ENCODE measurements around the gene CACNA1D.
A peak's percentile ranks its signal among the peaks of the same experiment; 100 is the strongest.

Gene CACNA1D

GRCh38 chr3:53703630-53704362, 209.4 kb downstream of the CACNA1D start:
- H3K27ac ChIP-seq, result no peak overlapping the region
- no peak for TF ChIP-seq CTCF (IDR thresholded peaks at IDR 0.05)
- H3K4me3 ChIP-seq, result no peak overlapping the region
- peak; percentile 50 for DNase-seq (ENCODE audit: low spot score)

- no peak for TF ChIP-seq CTCF (IDR thresholded peaks at IDR 0.05)
- no peak overlapping the region for H3K27ac ChIP-seq
- no peak overlapping the region for H3K4me3 ChIP-seq
- DNase-seq (ENCODE audit: low spot score), result peak; percentile 21
These were observed 209.9 kb downstream of the CACNA1D start for GRCh38 chr3:53704363-53704725.

- no peak for TF ChIP-seq CTCF (IDR thresholded peaks at IDR 0.05)
- Histone ChIP-seq H3K27ac (no peak overlapping the region), H3K4me3 (no peak overlapping the region)
- DNase-seq (ENCODE audit: low spot score), result no peak
These were observed 210.8 kb downstream of the CACNA1D start for GRCh38 chr3:53705024-53705745.

GRCh38 chr3:53705774-53706173, 211.4 kb downstream of the CACNA1D start:
- H3K4me3 ChIP-seq, result no peak overlapping the region
- DNase-seq (ENCODE audit: low spot score), result peak; percentile 41
- TF ChIP-seq CTCF (IDR thresholded peaks at IDR 0.05), result no peak
- H3K27ac ChIP-seq, result no peak overlapping the region

GRCh38 chr3:53707222-53707621, 212.8 kb downstream of the CACNA1D start:
- no peak for DNase-seq (ENCODE audit: low spot score)
- TF ChIP-seq CTCF (IDR thresholded peaks at IDR 0.05), result no peak
- no peak overlapping the region for H3K4me3 ChIP-seq
- no peak overlapping the region for H3K27ac ChIP-seq

GRCh38 chr3:53708001-53708621, 213.7 kb downstream of the CACNA1D start:
- DNase-seq (ENCODE audit: low spot score), result peak; percentile 14
- no peak for TF ChIP-seq CTCF (IDR thresholded peaks at IDR 0.05)
- no peak overlapping the region for H3K4me3 ChIP-seq
- no peak overlapping the region for H3K27ac ChIP-seq

All from coronary artery (tissue), 2 donors.